Karpas-422 (cell line): Measurements from ENCODE around the gene GALNT13. TPM values are rescaled to one million over a fixed set of nuclear protein-coding genes. Genes with fewer than 3 reads are reported as not detected.

Experiments used
- DNase-seq: peaks from one replicate; pipeline ENCODE4 v3.0.0-alpha.2; 2015
- H2AFZ ChIP-seq: fragments of 200-600 bp; sonication (generic); 2 replicates; pipeline ENCODE4 v1.6.1; 2014; ENCODE audit warnings: antibody characterized with exemption, low read length, mixed read lengths
- H3K27ac ChIP-seq: fragments of 200-600 bp; sonication (generic); 2 replicates; pipeline ENCODE4 v1.5.1; 2014; ENCODE audit warnings: mild to moderate bottlenecking, low read length, moderate library complexity
- H3K27me3 ChIP-seq: fragments of 200-600 bp; sonication (generic); 2 replicates; pipeline ENCODE4 v1.6.1; 2014; ENCODE audit warnings: low read length, mixed read lengths
- H3K36me3 ChIP-seq: fragments of 200-600 bp; sonication (generic); 2 replicates; pipeline ENCODE4 v1.6.1; 2014; ENCODE audit warnings: low read length, mixed read lengths; ENCODE audit not compliant: insufficient read depth
- H3K4me1 ChIP-seq: fragments of 200-600 bp; sonication (generic); 2 replicates; pipeline ENCODE4 v1.6.1; 2014; ENCODE audit warnings: mild to moderate bottlenecking, low read length, mixed read lengths
- H3K4me2 ChIP-seq: fragments of 200-600 bp; sonication (generic); 2 replicates; pipeline ENCODE4 v1.6.1; 2014; ENCODE audit warnings: low read length, low read depth, mild to moderate bottlenecking; ENCODE audit not compliant: poor library complexity, severe bottlenecking
- H3K4me3 ChIP-seq: fragments of 200-600 bp; sonication (generic); 2 replicates; pipeline ENCODE4 v1.5.1; 2014; ENCODE audit warnings: mild to moderate bottlenecking, antibody characterized with exemption, low read length, mixed read lengths
- H3K79me2 ChIP-seq: fragments of 200-600 bp; sonication (generic); 2 replicates; pipeline ENCODE4 v1.6.1; 2014; ENCODE audit warnings: mild to moderate bottlenecking, low read length, mixed read lengths
- H3K9ac ChIP-seq: fragments of 200-600 bp; sonication (generic); 2 replicates; pipeline ENCODE4 v1.6.0; 2014; ENCODE audit warnings: low read length
- H3K9me2 ChIP-seq: fragments of 200-600 bp; sonication (generic), shearing (Covaris generic); replicated peaks from 2 replicates; pipeline ENCODE4 v1.6.0; 2014; ENCODE audit warnings: mild to moderate bottlenecking, low read length, moderate library complexity; ENCODE audit not compliant: insufficient read depth
- H3K9me3 ChIP-seq: fragments of 300-700, 200-600 bp; sonication (generic); 2 replicates; pipeline ENCODE4 v1.6.1; 2014; ENCODE audit warnings: low read length, mixed read lengths
- H4K20me1 ChIP-seq: fragments of 200-600 bp; sonication (generic); 2 replicates; pipeline ENCODE4 v1.6.1; 2014; ENCODE audit warnings: mild to moderate bottlenecking, antibody characterized with exemption, low read length, low read depth; ENCODE audit not compliant: insufficient read depth
- total RNA-seq: library from RNA; depleted of rRNA; stranded (reverse); fragments of >200 nt; shearing (Covaris generic); gene quantifications from 2 replicates; pipeline ENCODE4 v1.2.3, GENCODE V29; 2014; ENCODE audit warnings: low replicate concordance

Gene GALNT13
- total RNA-seq, 1 experiment from 2014 or later, result not detected

DNA sequence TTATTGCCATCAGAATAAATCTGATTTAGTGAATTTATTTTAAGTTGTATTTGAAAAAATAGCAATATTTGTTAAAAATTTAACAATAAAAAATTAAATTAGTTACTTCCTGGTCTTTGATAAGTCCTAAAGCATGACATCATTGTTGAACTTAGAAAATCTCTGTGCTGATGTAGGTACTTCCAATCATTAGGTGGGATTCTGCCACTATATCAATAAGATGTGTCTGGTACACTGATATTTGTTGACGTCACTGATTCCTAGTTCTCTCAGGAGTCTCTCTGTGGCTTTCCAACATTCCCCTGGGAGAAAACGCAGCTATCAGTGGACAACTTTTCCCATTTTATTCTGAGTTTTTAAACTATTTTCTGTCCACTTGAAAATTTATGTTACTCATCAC is 143.5 kb downstream of the GALNT13 start:
- Histone ChIP-seq H4K20me1 (no peaks in the 10 kb centered on the region), H3K9me2 (no peaks in the 10 kb centered on the region; the same call in 1 of the 2 replicates), H3K4me1 (no peaks in the 10 kb centered on the region), H3K79me2 (no peaks in the 10 kb centered on the region), H2AFZ (no peak overlapping the region), H3K9me3 (peaks cover 6% of the 10 kb centered on the region), H3K27ac (no peak overlapping the region), H3K27me3 (no peaks in the 10 kb centered on the region), H3K36me3 (no peaks in the 10 kb centered on the region), H3K4me3 (no peak overlapping the region), H3K4me2 (no peak overlapping the region), H3K9ac (no peak overlapping the region)
- DNase-seq, result no peak

DNA sequence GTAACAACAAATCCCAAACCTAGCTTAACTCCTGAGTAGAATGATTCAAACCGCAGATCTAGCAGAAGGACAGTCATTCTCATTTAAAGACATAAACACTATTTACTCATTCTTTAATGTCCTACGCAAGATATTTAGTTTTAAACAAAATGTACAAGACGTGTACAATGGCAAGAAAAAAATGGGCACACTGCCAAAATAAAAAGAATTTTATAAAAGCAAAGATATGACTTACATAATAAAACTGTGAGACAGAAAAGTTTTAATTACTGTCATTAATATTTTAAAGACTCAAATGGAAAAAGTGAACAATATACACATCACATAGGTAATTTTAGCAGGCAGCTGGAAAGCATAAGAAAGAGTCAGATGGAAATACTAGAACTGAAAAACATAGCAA is 157.8 kb downstream of the GALNT13 start:
- Histone ChIP-seq H3K4me1 (no peaks in the 10 kb centered on the region), H4K20me1 (no peaks in the 10 kb centered on the region), H3K79me2 (no peaks in the 10 kb centered on the region), H3K27ac (no peak overlapping the region), H2AFZ (no peak overlapping the region), H3K4me2 (no peak overlapping the region), H3K9me3 (0 out of 2 replicates have a peak, but pooled peaks cover 4% of the 10 kb centered on the region), H3K9ac (no peak overlapping the region), H3K36me3 (no peaks in the 10 kb centered on the region), H3K27me3 (no peaks in the 10 kb centered on the region), H3K9me2 (no peaks in the 10 kb centered on the region), H3K4me3 (no peak overlapping the region)
- DNase-seq, result no peak

DNA sequence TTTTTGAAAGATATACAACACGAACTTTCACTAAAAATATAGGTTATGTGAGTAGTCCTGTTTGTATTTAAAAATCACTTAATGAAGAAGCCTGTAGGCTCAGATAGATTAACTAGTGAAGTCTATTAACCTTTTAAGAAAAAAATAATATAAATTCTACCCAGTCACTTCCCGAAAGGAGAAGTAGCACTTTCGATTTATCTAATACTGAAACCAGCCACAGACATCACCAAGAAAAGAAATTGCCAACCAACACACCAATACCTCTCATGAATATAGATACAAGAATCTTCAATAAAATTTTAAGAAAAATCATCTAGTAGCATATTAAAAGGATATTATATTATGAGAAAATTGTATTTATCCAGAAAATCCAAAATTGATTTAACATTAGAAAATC is 160.5 kb downstream of the GALNT13 start:
- DNase-seq, result no peak
- Histone ChIP-seq H3K4me1 (no peaks in the 10 kb centered on the region), H3K9me2 (no peaks in the 10 kb centered on the region), H3K36me3 (no peaks in the 10 kb centered on the region), H3K9me3 (0 out of 2 replicates have a peak, but pooled peaks cover 3% of the 10 kb centered on the region), H4K20me1 (no peaks in the 10 kb centered on the region), H3K27me3 (no peaks in the 10 kb centered on the region), H2AFZ (no peak overlapping the region), H3K4me3 (no peak overlapping the region), H3K9ac (no peak overlapping the region), H3K79me2 (no peaks in the 10 kb centered on the region), H3K4me2 (no peak overlapping the region), H3K27ac (no peak overlapping the region)

DNA sequence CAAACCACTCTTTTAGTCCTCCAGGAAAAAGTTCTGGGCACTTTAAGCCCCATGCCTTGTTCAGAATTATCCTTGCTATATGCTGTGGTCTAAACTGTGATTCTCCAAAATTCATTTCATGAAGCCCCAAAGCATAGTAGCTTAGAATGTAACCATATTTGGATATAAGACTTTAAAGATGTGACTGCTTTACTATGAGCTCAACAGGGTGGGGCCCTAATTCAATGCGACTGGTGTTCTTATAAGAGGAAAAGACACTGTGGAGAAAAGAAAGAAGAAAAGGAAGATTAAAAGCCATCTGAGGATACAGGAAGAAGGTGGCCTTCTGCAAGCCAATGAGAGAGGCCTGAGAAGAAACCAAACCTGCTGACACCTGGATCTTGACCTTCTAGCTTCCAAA is 174.8 kb downstream of the GALNT13 start:
- Histone ChIP-seq H3K9me2 (no peaks in the 10 kb centered on the region), H3K36me3 (no peaks in the 10 kb centered on the region), H3K4me1 (no peaks in the 10 kb centered on the region), H4K20me1 (no peaks in the 10 kb centered on the region), H3K4me3 (no peak overlapping the region), H3K9ac (no peak overlapping the region), H3K27ac (no peak overlapping the region), H3K4me2 (no peak overlapping the region), H3K9me3 (peaks cover 4% of the 10 kb centered on the region; the same call in 1 of the 2 replicates), H3K27me3 (no peaks in the 10 kb centered on the region), H3K79me2 (no peaks in the 10 kb centered on the region), H2AFZ (no peak overlapping the region)
- DNase-seq, result no peak

DNA sequence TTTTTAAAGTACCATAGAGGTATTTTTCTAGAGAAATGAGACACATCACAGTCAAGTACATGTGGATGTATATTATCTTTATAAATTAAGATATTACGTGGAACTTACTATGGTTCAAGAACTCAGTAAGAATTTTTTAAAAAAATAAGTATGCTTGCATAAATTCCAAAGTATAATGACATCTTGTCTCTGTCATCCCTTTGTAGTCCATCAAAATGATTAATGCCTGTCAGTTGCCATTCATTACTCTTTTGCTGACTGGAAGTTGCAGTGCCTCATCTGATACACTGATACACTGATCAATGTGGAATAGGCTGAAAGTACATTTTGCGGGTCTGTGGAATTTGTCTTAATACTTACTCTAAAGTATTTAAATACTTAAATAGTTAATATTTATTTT is 177.2 kb downstream of the GALNT13 start:
- Histone ChIP-seq H2AFZ (no peak overlapping the region), H3K27me3 (no peaks in the 10 kb centered on the region), H3K4me1 (no peaks in the 10 kb centered on the region), H3K27ac (no peak overlapping the region), H3K36me3 (no peaks in the 10 kb centered on the region), H3K4me2 (no peak overlapping the region), H3K9me2 (no peaks in the 10 kb centered on the region), H3K4me3 (no peak overlapping the region), H3K9me3 (peaks cover 10% of the 10 kb centered on the region; the same call in 1 of the 2 replicates), H3K9ac (no peak overlapping the region), H4K20me1 (no peaks in the 10 kb centered on the region), H3K79me2 (no peaks in the 10 kb centered on the region)
- no peak for DNase-seq

DNA sequence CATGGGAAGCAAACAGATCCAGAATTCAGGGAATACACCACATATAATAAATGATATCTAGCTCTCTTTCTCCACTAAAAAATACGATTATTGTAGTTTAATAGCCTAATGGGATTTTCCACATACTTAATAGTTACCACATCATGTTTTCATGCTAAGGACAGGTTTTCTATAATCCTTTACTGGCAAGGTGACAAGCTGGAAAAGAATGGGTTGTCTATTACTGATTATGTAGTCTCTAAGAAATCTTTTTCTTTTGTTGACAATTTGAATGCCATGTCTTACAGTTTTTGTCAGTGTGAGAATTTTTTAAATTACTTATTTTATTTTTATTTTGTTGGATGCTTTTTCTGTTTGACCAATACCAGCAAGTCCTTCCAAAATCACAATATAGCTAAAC is 177.8 kb downstream of the GALNT13 start:
- Histone ChIP-seq H2AFZ (no peak overlapping the region), H3K79me2 (no peaks in the 10 kb centered on the region), H3K4me1 (no peaks in the 10 kb centered on the region), H3K9me2 (no peaks in the 10 kb centered on the region), H3K4me3 (no peak overlapping the region), H4K20me1 (no peaks in the 10 kb centered on the region), H3K36me3 (no peaks in the 10 kb centered on the region), H3K4me2 (no peak overlapping the region), H3K9me3 (peaks cover 10% of the 10 kb centered on the region; the same call in 1 of the 2 replicates), H3K27me3 (no peaks in the 10 kb centered on the region), H3K27ac (no peak overlapping the region), H3K9ac (no peak overlapping the region)
- no peak for DNase-seq

DNA sequence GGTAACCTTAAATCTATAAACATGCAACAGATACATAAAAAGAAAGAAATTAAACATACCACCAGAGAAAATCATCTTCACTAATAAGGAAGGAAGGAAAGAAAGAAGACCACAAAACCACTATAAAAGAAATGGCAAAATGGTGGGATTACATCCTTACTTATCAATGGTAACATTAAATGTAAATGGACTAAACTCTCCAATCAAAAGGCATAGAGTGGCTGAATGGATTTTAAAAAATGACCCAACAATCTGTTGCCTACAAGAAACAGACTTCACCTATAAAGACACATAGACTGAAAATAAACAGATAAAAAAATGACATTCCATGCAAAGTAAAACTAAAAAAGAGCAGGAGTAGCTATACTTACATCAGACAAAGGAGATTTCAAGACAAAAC is 195.4 kb downstream of the GALNT13 start:
- Histone ChIP-seq H3K36me3 (no peaks in the 10 kb centered on the region), H2AFZ (no peak overlapping the region), H3K27me3 (no peaks in the 10 kb centered on the region), H3K27ac (no peak overlapping the region), H3K9me2 (no peaks in the 10 kb centered on the region), H3K79me2 (no peaks in the 10 kb centered on the region), H3K9me3 (peaks cover 16% of the 10 kb centered on the region), H3K4me3 (no peak overlapping the region), H4K20me1 (no peaks in the 10 kb centered on the region), H3K9ac (no peak overlapping the region), H3K4me1 (no peaks in the 10 kb centered on the region), H3K4me2 (no peak overlapping the region)
- DNase-seq, result no peak

DNA sequence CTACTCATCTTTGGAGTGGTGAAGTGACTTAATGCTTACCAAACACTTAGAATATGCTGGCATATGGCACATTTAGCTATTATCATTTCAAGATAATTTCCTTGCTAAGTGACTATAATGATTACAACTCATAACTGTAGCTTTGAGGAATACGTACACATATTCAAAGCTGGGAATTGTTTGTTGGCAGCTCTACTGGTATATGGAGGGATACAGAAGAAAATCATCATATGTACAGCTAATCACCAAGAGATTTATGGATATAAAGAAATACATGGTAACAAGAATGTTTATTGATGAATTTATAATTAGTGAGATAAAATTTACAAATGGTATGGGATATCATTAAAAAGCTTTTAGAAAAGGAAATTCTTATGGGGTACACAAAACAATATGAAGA is 207.2 kb downstream of the GALNT13 start:
- H3K27ac ChIP-seq, result no peak overlapping the region

DNA sequence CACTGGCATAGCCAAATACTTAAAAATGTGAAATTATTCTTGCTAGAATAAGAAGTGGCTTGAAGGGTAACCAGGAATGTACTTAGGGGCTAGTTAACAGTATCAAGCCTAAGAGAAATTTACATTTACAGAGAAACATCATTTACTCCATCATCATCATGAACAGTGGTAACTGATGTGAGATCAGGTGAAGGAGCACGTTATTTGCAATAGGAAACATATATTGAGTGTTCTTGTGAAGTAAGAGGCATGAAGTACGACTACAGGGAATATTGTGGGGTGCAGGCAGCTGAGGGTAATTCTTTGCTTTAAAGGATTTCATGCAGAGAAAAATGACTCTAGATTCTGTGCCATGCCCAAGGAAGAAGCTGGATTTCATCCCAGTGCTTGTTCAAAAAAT is 220.8 kb downstream of the GALNT13 start:
- Histone ChIP-seq H4K20me1 (no peaks in the 10 kb centered on the region), H3K9ac (no peak overlapping the region), H3K4me3 (no peak overlapping the region), H3K27me3 (no peaks in the 10 kb centered on the region), H3K9me2 (no peaks in the 10 kb centered on the region), H3K4me2 (no peak overlapping the region), H3K36me3 (no peaks in the 10 kb centered on the region), H3K4me1 (no peaks in the 10 kb centered on the region), H3K79me2 (no peaks in the 10 kb centered on the region), H2AFZ (no peak overlapping the region), H3K27ac (no peak overlapping the region), H3K9me3 (peaks cover 8% of the 10 kb centered on the region; the same call in 1 of the 2 replicates)
- no peak for DNase-seq

More for the DNA sequence above, 207.2 kb downstream of the GALNT13 start:
- DNase-seq, result no peak
- H3K9ac ChIP-seq, result no peak overlapping the region
- no peaks in the 10 kb centered on the region for H4K20me1 ChIP-seq
- H3K79me2 ChIP-seq, result no peaks in the 10 kb centered on the region
- no peak overlapping the region for H2AFZ ChIP-seq
- H3K9me2 ChIP-seq, result no peaks in the 10 kb centered on the region
- H3K27me3 ChIP-seq, result no peaks in the 10 kb centered on the region
- H3K4me1 ChIP-seq, result no peaks in the 10 kb centered on the region
- no peak overlapping the region for H3K4me3 ChIP-seq
- H3K4me2 ChIP-seq, result no peak overlapping the region
- H3K36me3 ChIP-seq, result no peaks in the 10 kb centered on the region
- peaks cover 9% of the 10 kb centered on the region for H3K9me3 ChIP-seq
